ENCODE results near the gene DLGAP1. TPM values are rescaled to one million over a fixed set of nuclear protein-coding genes. Genes with fewer than 3 reads are reported as not detected.

The DLGAP1 gene
- total and polyA plus RNA-seq, 2 of the 13 experiments (the other 11 are each of a cell fraction or from before 2014, with no cell fraction given): 0.01 TPM; not detected in 1

DNA sequence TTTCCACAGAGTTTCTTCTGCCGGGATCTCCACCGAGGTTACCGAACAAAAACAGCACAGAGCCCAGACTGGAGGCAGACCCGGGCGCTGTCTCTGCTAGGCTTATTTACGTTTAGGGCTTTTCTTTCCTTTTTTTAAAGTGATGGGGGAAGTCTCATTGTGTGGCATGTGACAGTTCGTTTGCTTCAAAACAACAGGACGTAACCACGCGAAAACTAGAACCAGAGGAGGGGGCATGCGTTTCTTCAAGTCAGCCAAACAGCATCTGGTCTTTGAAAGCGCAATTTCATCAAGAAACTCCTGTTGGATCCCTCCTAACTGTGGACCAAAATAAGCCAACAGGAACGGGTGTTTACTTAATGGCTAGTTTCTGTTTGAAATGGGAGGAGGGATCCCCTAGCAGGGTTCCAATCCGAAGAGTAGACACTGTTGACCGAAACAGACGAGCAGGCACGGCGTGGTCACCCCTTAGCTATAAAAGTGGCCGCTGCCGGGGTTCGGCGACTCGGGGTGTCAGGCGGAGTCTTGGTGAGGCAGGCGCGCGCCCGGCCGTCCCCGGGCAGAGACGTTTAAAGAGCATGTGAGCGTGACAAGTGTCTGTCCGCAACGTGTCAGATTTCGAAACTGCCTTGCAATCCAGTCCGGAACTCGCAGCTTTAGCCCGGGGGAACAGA is 1006.1 kb downstream of the DLGAP1 start (continued):
- peak; percentile 72 for TF ChIP-seq POLR2AphosphoS5 (IDR thresholded peaks at IDR 0.05; ENCODE audit: low read depth, low read length)
- peak; percentile 29; the same call in 1 of the 2 replicates for TF ChIP-seq MXD4 (CRISPR knock-in tag; IDR thresholded peaks at IDR 0.05)
- TF ChIP-seq ZNF232 (CRISPR knock-in tag; IDR thresholded peaks at IDR 0.05; ENCODE audit: borderline replicate concordance): peak; percentile 59; the same call in 1 of the 2 replicates
- TF ChIP-seq ZNF670 (CRISPR knock-in tag; IDR thresholded peaks at IDR 0.05; ENCODE audit: borderline replicate concordance): 0 out of 2 replicates have a peak, but pooled peaks have one; percentile 27
- TF ChIP-seq, protein P1, sequence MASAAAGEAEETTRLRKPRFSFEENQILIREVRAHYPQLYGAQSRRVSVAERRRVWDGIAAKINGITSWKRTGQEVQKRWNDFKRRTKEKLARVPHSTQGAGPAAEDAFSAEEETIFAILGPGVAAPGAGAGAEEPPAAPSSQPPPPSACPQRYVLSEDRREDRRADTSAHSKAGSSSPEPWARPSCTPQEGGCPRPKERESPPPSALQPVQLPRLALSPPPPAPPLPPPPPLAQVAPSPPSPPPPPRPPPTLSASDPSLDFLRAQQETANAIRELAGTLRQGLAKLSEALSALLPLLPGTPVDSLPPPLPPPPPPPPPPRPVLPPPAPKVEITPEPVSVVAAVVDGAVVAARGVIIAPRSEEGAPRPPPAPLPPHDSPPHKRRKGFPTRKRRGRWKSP (CRISPR knock-in tag; IDR thresholded peaks at IDR 0.05): peak; percentile 26; the same call in 1 of the 2 replicates
- TF ChIP-seq ZNF292 (CRISPR knock-in tag; IDR thresholded peaks at IDR 0.05; ENCODE audit: borderline replicate concordance, low read depth): peak; percentile 71; the same call in 1 of the 2 replicates
- peak; percentile 38; the same call in 1 of the 2 replicates for TF ChIP-seq TCF7 (IDR thresholded peaks at IDR 0.05; ENCODE audit: low read depth)
- peak; percentile 41; the same call in 1 of the 2 replicates for TF ChIP-seq BCL6 (CRISPR knock-in tag; IDR thresholded peaks at IDR 0.05)
- no peak for TF ChIP-seq HCFC1 (IDR thresholded peaks at IDR 0.05; ENCODE audit: low read depth, low read length)
- TF ChIP-seq, protein P2, sequence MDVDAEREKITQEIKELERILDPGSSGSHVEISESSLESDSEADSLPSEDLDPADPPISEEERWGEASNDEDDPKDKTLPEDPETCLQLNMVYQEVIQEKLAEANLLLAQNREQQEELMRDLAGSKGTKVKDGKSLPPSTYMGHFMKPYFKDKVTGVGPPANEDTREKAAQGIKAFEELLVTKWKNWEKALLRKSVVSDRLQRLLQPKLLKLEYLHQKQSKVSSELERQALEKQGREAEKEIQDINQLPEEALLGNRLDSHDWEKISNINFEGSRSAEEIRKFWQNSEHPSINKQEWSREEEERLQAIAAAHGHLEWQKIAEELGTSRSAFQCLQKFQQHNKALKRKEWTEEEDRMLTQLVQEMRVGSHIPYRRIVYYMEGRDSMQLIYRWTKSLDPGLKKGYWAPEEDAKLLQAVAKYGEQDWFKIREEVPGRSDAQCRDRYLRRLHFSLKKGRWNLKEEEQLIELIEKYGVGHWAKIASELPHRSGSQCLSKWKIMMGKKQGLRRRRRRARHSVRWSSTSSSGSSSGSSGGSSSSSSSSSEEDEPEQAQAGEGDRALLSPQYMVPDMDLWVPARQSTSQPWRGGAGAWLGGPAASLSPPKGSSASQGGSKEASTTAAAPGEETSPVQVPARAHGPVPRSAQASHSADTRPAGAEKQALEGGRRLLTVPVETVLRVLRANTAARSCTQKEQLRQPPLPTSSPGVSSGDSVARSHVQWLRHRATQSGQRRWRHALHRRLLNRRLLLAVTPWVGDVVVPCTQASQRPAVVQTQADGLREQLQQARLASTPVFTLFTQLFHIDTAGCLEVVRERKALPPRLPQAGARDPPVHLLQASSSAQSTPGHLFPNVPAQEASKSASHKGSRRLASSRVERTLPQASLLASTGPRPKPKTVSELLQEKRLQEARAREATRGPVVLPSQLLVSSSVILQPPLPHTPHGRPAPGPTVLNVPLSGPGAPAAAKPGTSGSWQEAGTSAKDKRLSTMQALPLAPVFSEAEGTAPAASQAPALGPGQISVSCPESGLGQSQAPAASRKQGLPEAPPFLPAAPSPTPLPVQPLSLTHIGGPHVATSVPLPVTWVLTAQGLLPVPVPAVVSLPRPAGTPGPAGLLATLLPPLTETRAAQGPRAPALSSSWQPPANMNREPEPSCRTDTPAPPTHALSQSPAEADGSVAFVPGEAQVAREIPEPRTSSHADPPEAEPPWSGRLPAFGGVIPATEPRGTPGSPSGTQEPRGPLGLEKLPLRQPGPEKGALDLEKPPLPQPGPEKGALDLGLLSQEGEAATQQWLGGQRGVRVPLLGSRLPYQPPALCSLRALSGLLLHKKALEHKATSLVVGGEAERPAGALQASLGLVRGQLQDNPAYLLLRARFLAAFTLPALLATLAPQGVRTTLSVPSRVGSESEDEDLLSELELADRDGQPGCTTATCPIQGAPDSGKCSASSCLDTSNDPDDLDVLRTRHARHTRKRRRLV (CRISPR knock-in tag; IDR thresholded peaks at IDR 0.05): 0 out of 2 replicates have a peak, but pooled peaks have one; percentile 31
- no peak for TF ChIP-seq MIER2 (CRISPR knock-in tag; IDR thresholded peaks at IDR 0.05)
- no peak for TF ChIP-seq ZNF350 (CRISPR knock-in tag; IDR thresholded peaks at IDR 0.05; ENCODE audit: borderline replicate concordance, low read depth)
- TF ChIP-seq, protein P3, sequence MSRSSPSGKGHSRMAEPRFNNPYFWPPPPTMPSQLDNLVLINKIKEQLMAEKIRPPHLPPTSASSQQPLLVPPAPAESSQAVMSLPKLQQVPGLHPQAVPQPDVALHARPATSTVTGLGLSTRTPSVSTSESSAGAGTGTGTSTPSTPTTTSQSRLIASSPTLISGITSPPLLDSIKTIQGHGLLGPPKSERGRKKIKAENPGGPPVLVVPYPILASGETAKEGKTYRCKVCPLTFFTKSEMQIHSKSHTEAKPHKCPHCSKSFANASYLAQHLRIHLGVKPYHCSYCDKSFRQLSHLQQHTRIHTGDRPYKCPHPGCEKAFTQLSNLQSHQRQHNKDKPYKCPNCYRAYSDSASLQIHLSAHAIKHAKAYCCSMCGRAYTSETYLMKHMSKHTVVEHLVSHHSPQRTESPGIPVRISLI (CRISPR knock-in tag; IDR thresholded peaks at IDR 0.05; ENCODE audit: borderline replicate concordance): no peak
- 0 out of 2 replicates have a peak, but pooled peaks have one; percentile 13 for TF ChIP-seq ATF1 (CRISPR knock-in tag; IDR thresholded peaks at IDR 0.05)
- TF ChIP-seq ZNF121 (CRISPR knock-in tag; IDR thresholded peaks at IDR 0.05): no peak
- TF ChIP-seq, protein P4, sequence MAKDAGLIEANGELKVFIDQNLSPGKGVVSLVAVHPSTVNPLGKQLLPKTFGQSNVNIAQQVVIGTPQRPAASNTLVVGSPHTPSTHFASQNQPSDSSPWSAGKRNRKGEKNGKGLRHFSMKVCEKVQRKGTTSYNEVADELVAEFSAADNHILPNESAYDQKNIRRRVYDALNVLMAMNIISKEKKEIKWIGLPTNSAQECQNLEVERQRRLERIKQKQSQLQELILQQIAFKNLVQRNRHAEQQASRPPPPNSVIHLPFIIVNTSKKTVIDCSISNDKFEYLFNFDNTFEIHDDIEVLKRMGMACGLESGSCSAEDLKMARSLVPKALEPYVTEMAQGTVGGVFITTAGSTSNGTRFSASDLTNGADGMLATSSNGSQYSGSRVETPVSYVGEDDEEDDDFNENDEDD (CRISPR knock-in tag; IDR thresholded peaks at IDR 0.05; ENCODE audit: borderline replicate concordance): 0 out of 2 replicates have a peak, but pooled peaks have one; percentile 34
- TF ChIP-seq ZNF205 (CRISPR knock-in tag; IDR thresholded peaks at IDR 0.05): 0 out of 2 replicates have a peak, but pooled peaks have one; percentile 14
- TF ChIP-seq, protein P5, sequence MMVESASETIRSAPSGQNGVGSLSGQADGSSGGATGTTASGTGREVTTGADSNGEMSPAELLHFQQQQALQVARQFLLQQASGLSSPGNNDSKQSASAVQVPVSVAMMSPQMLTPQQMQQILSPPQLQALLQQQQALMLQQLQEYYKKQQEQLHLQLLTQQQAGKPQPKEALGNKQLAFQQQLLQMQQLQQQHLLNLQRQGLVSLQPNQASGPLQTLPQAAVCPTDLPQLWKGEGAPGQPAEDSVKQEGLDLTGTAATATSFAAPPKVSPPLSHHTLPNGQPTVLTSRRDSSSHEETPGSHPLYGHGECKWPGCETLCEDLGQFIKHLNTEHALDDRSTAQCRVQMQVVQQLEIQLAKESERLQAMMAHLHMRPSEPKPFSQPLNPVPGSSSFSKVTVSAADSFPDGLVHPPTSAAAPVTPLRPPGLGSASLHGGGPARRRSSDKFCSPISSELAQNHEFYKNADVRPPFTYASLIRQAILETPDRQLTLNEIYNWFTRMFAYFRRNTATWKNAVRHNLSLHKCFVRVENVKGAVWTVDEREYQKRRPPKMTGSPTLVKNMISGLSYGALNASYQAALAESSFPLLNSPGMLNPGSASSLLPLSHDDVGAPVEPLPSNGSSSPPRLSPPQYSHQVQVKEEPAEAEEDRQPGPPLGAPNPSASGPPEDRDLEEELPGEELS (CRISPR knock-in tag; IDR thresholded peaks at IDR 0.05): peak; percentile 43; the same call in 1 of the 2 replicates
- no peak for TF ChIP-seq NCOA1 (CRISPR knock-in tag; IDR thresholded peaks at IDR 0.05)

All from HepG2 (cell line).